Osteocyte (in vitro differentiated cells): ENCODE results near the gene PTPRN2. TPM values are rescaled to one million over a fixed set of nuclear protein-coding genes. Genes with fewer than 3 reads are reported as not detected.

Experiments used
- DNase-seq: peaks from one replicate; pipeline ENCODE4 v3.0.0; 2021; ENCODE audit warnings: mixed read lengths; ENCODE audit not compliant: unreplicated experiment; ENCODE audit errors: extremely low spot score
- H3K27ac Mint-ChIP-seq: one replicate; pipeline ENCODE4 v1.8.0; 2021; ENCODE audit warnings: mild to moderate bottlenecking, mixed read lengths; ENCODE audit not compliant: unreplicated experiment
- H3K27me3 Mint-ChIP-seq: one replicate; pipeline ENCODE4 v1.8.0; 2021; ENCODE audit warnings: mixed read lengths; ENCODE audit not compliant: unreplicated experiment
- H3K36me3 Mint-ChIP-seq: one replicate; pipeline ENCODE4 v1.8.0; 2021; ENCODE audit warnings: mixed read lengths; ENCODE audit not compliant: unreplicated experiment
- H3K4me1 Mint-ChIP-seq: one replicate; pipeline ENCODE4 v1.8.0; 2021; ENCODE audit warnings: mixed read lengths; ENCODE audit not compliant: unreplicated experiment
- H3K4me3 Mint-ChIP-seq: one replicate; pipeline ENCODE4 v1.8.0; 2021; ENCODE audit warnings: mild to moderate bottlenecking, moderate library complexity, mixed read lengths; ENCODE audit not compliant: unreplicated experiment
- H3K9me3 Mint-ChIP-seq: one replicate; pipeline ENCODE4 v1.8.0; 2021; ENCODE audit warnings: mixed read lengths; ENCODE audit not compliant: unreplicated experiment
- CTCF ChIP-seq: fragments of 200-600 bp; sonication (generic); IDR thresholded peaks from 2 replicates; pipeline ENCODE4 v1.5.0; 2021; ENCODE audit warnings: antibody characterized with exemption, mild to moderate bottlenecking, moderate library complexity
- total RNA-seq: library from RNA; stranded (reverse); gene quantifications from 2 replicates; pipeline ENCODE4 v1.2.1, GENCODE V29; 2021

The PTPRN2 gene
- total RNA-seq, 1 donor from 2014 or later: 0.59 TPM

DNA sequence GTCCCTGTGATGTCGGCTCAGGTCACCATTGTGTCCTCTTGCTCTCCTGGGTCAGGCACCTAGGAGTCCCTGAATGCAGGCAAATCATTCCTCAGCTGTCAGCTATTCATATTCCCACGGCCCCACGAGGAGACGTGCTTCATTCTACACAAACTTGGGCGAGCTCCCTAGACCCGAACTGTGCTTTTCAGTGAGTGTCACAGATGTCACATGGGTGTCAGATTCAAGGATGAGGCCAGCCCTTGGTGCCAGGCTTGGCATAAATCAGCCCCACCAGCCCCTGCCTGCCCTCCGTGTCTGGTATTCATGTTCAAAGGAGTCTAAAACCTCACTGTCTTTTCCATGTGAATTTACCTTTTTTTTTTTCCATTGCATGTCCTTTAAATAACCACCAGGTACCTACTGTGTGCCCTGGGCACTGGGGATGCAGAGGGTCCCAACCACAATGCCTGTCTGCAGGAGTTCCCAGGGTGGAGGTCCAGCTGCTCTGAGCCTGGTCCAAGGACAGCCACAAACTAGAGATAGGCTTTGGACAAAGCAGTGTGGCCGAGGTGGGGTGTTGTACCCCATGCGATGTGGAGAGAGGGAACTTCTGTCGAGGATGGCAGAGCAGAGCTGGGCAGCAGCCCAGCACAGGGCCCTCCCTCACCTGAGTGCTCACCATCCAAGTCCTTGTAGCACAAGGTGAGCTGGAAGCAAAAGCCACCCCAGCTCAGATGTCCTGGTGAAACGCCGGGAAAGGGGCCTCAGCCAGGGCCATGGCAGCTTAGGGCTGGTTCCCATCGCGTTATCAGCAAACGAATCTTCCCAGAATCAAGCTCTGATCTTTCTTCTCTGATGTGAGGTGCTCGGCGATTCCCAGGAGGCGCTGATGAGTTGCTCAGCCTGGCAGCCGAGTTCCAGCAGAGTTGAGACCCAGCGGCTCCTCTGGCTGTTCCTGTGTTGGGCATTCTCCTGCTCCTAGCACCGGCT lies 611.9 kb downstream of the PTPRN2 start:
- no peak for DNase-seq
- TF ChIP-seq CTCF: no peak
- Mint-ChIP-seq H3K4me1 (no peaks in the 10 kb centered on the region), H3K4me3 (no peak overlapping the region), H3K9me3 (peaks cover 26% of the 10 kb centered on the region), H3K27me3 (no peaks in the 10 kb centered on the region), H3K27ac (no peak overlapping the region), H3K36me3 (no peaks in the 10 kb centered on the region)

DNA sequence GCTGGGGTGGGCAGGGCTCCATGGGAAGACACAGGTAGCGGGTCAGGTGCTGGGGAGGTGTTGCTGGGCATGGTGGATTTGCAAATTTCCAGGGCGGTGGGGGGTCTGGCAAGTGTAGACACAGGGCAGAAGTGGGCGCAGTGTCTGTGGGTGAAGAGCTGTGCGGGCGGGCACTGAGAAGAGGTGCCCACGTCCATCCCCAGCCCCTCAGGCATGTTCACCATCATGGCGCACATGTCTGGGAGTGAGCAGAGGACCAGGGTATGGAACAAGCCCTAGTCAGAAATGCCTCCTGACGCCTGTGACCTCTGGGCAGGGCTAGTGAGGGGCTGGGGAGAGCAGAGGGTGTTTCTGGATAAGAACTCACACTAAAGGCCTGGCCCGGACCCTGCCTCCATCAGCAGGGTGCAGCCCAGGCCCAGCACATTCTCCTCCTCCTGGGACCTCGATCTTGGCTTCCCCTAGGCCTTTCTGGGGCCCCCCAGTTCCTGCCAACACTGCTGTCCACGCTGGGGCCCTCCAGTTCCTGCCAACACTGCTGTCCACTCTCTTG lies 612.9 kb downstream of the PTPRN2 start:
- Mint-ChIP-seq H3K4me1 (no peaks in the 10 kb centered on the region), H3K9me3 (peaks cover 30% of the 10 kb centered on the region), H3K27ac (no peak overlapping the region), H3K36me3 (no peaks in the 10 kb centered on the region), H3K4me3 (no peak overlapping the region), H3K27me3 (no peaks in the 10 kb centered on the region)
- DNase-seq: no peak
- TF ChIP-seq CTCF: no peak

GRCh38 chr7:157973971-157974677 lies 613.5 kb downstream of the PTPRN2 start:
- no peak for TF ChIP-seq CTCF
- H3K27ac Mint-ChIP-seq: no peak overlapping the region
- H3K36me3 Mint-ChIP-seq: no peaks in the 10 kb centered on the region
- H3K4me1 Mint-ChIP-seq: no peaks in the 10 kb centered on the region
- H3K9me3 Mint-ChIP-seq: peaks cover 30% of the 10 kb centered on the region
- peak; percentile 83 for DNase-seq
- no peak overlapping the region for H3K4me3 Mint-ChIP-seq
- H3K27me3 Mint-ChIP-seq: no peaks in the 10 kb centered on the region

DNA sequence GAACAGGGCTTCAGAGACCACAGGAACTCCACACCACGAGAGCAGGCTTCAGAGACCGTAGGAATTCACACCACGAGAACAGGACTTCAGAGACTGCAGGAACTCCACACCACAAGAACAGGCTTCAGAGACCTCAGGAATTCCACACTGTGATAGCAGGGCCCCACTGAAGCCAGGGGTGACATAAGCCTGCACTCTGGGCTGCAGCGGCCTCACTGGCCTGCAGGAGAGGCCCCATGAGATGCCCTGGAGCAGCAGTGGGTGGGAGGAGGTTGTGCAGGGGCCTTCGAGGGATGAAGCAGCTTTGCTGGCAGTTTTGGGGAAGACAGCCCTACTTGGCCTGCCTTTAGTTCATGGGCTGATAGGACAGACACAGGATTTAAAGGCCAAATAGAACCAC lies 614.7 kb downstream of the PTPRN2 start:
- TF ChIP-seq CTCF: no peak
- H3K4me1 Mint-ChIP-seq: no peaks in the 10 kb centered on the region
- no peak for DNase-seq
- H3K27me3 Mint-ChIP-seq: no peaks in the 10 kb centered on the region
- peaks cover 30% of the 10 kb centered on the region for H3K9me3 Mint-ChIP-seq
- H3K27ac Mint-ChIP-seq: no peak overlapping the region
- H3K4me3 Mint-ChIP-seq: no peak overlapping the region
- no peaks in the 10 kb centered on the region for H3K36me3 Mint-ChIP-seq

GRCh38 chr7:157971501-157971900 lies 616.1 kb downstream of the PTPRN2 start:
- Mint-ChIP-seq H3K27me3 (no peaks in the 10 kb centered on the region), H3K9me3 (peaks cover 22% of the 10 kb centered on the region), H3K36me3 (no peaks in the 10 kb centered on the region), H3K27ac (no peak overlapping the region), H3K4me3 (no peak overlapping the region), H3K4me1 (no peaks in the 10 kb centered on the region)
- no peak for DNase-seq
- TF ChIP-seq CTCF: no peak
